ENCODE measurements around the gene CD79A.
A peak's percentile ranks its signal among the peaks of the same experiment; 100 is the strongest.

Gene CD79A

DNA sequence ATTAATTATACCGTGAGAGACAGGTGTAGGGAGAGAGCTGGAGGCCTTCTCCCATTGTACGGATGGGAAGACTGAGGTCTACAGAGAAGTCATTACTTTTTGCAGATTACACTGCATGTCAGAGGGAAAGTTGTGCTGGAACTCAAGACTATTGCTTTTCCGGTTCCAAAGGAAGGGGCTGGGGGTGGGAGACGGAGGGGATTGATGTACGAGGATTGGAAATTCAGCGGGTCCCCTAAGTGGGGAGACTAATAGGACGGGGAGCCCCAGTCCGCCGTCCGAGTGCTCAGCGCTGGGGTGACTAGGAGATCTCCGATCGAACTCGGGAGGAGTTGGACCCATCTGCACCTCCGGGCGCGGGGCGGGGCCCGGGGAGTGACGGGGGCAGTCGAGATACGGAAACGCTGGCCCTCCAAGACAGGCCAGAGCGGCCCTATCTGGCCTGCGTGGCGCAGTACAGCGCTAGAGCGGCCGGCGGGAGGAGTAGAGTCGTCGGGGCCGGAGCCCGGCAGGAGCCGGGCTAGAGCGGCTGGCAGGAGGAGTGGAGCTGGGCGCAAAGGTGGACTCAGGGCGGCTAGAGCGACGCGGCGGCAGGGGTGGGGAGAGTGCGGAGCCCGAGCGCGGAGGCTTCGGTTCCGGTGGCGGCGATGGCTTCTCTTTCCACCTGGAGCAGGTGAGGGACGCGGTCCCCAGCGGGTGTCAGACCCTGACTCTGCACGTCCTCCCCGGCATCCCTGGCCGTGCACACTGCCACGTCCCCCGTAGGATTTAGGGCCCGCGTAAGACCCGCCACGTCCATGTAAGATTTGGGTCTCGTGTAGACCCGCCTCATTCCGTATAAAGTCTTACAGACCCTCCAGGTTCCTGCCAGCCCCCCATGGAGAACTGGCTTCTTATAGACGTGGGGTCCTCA, 7.0 kb downstream of the CD79A start:
- Histone ChIP-seq H3K27ac (replicated peaks) (peak overlapping the region; percentile 85), H3K27me3 (ENCODE audit: insufficient read depth, poor library complexity, severe bottlenecking) (no peaks in the 10 kb centered on the region), H3K4me3 (replicated peaks; ENCODE audit: insufficient read depth, low read length) (peak overlapping the region; percentile 85)
- peak; percentile 2; the same call in 1 of the 2 replicates for TF ChIP-seq SPI1 (IDR thresholded peaks at IDR 0.05; ENCODE audit: borderline replicate concordance, low read depth)
- TF ChIP-seq POLR2AphosphoS5 (IDR thresholded peaks at IDR 0.05; ENCODE audit: low read depth), result peak; percentile 62
- TF ChIP-seq, protein P1, sequence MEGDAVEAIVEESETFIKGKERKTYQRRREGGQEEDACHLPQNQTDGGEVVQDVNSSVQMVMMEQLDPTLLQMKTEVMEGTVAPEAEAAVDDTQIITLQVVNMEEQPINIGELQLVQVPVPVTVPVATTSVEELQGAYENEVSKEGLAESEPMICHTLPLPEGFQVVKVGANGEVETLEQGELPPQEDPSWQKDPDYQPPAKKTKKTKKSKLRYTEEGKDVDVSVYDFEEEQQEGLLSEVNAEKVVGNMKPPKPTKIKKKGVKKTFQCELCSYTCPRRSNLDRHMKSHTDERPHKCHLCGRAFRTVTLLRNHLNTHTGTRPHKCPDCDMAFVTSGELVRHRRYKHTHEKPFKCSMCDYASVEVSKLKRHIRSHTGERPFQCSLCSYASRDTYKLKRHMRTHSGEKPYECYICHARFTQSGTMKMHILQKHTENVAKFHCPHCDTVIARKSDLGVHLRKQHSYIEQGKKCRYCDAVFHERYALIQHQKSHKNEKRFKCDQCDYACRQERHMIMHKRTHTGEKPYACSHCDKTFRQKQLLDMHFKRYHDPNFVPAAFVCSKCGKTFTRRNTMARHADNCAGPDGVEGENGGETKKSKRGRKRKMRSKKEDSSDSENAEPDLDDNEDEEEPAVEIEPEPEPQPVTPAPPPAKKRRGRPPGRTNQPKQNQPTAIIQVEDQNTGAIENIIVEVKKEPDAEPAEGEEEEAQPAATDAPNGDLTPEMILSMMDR (IDR thresholded peaks at IDR 0.05; ENCODE audit: insufficient read depth, low read length), result no peak
- no peak for TF ChIP-seq GABPA (IDR thresholded peaks at IDR 0.05; ENCODE audit: low read depth)
- TF ChIP-seq, protein P2, sequence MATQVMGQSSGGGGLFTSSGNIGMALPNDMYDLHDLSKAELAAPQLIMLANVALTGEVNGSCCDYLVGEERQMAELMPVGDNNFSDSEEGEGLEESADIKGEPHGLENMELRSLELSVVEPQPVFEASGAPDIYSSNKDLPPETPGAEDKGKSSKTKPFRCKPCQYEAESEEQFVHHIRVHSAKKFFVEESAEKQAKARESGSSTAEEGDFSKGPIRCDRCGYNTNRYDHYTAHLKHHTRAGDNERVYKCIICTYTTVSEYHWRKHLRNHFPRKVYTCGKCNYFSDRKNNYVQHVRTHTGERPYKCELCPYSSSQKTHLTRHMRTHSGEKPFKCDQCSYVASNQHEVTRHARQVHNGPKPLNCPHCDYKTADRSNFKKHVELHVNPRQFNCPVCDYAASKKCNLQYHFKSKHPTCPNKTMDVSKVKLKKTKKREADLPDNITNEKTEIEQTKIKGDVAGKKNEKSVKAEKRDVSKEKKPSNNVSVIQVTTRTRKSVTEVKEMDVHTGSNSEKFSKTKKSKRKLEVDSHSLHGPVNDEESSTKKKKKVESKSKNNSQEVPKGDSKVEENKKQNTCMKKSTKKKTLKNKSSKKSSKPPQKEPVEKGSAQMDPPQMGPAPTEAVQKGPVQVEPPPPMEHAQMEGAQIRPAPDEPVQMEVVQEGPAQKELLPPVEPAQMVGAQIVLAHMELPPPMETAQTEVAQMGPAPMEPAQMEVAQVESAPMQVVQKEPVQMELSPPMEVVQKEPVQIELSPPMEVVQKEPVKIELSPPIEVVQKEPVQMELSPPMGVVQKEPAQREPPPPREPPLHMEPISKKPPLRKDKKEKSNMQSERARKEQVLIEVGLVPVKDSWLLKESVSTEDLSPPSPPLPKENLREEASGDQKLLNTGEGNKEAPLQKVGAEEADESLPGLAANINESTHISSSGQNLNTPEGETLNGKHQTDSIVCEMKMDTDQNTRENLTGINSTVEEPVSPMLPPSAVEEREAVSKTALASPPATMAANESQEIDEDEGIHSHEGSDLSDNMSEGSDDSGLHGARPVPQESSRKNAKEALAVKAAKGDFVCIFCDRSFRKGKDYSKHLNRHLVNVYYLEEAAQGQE (IDR thresholded peaks at IDR 0.05; ENCODE audit: insufficient replicate concordance, low read depth), result peak; percentile 48
- peak; percentile 96 to 97 for DNase-seq (ENCODE audit: low read depth in 1 of 2, low spot score in 1 of 2)

DNA sequence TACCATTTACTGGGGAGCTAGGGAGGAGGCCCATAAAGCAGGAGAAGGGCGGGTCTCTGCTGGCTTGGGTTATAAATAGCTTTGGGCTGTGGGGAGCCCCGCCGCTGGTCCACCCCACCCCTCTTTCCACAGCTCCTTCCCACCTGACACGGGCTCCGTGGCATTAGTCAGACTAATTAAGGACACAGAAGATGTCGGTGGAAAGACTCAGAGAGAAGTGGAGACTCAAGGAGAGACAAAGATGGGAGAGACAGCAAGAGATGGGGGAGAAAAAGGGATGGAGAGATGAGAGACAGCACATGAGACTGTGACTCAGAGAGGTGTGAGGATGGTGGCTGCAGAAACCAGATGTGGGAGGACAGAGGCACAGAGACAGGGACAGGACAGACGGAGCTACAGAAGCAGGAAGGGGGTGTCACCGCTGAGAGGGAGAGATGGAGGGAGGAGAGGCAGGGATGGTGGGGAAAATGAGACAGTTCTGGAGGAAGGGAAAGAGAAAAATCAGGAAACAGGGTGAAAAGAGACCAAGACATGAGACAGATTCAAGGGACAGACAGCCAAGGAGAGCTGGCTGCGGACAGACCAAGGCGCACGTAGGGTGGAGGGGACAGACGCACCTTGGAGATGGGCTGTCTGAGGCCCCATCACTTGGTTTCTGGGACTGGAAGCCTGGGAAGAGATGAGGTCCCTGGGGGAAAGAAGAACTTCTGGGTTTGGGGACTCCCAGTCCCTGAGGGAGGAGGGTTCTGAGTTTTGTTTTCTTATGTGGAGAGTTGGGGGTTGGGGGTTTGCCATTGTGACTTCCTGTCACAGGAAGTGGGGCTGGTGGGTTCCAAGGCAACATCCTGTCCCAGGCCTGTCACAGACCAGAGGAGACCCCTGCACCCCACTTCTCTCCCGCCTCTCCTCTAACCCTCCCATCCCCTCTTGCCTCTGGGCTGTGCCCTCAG, 10.0 kb downstream of the CD79A start:
- H3K4me3 ChIP-seq (replicated peaks; ENCODE audit: insufficient read depth, low read length), result no peak overlapping the region
- no peak for TF ChIP-seq SPI1 (IDR thresholded peaks at IDR 0.05; ENCODE audit: borderline replicate concordance, low read depth)
- DNase-seq (ENCODE audit: low read depth in 1 of 2, low spot score in 1 of 2), result no peak
- no peak overlapping the region for H3K27ac ChIP-seq (replicated peaks)
- H3K27me3 ChIP-seq (ENCODE audit: insufficient read depth, poor library complexity, severe bottlenecking), result no peaks in the 10 kb centered on the region

DNA sequence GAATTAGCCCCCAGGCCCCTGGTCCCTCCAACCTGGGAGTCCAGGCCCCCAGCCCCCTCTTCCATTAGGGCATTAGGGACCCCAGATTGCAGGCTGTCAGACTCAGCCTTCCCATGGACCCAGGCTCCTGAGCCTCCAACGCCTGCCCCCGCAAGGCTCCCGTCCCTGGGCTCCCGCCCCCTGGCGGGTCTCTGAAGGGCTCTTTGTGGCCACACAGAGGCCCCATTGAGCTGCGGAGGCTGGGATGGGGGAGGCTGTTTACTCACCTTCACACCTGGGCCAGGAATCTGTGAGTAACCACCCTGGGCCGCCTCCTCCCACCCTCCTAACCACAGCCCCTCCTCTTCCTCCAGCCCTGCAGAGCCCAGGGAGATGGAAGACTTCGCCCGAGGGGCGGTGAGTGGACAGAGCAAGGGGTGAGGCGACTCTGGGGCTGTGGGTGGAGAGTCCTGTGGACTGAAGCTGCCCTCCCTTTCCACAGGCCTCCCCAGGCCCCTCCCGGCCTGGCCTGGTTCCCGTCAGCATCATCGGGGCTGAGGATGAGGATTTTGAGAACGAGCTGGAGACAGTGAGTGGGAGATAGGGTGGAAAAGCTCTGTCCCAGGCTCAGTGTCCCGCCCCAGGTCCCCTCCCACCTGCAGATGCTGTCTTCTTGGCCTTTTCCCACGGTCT, 10.8 kb downstream of the CD79A start:
- Histone ChIP-seq H3K4me3 (replicated peaks; ENCODE audit: insufficient read depth, low read length) (no peak overlapping the region), H3K27ac (replicated peaks) (no peak overlapping the region), H3K27me3 (ENCODE audit: insufficient read depth, poor library complexity, severe bottlenecking) (no peaks in the 10 kb centered on the region)
- TF ChIP-seq GABPA (IDR thresholded peaks at IDR 0.05; ENCODE audit: low read depth), result no peak
- TF ChIP-seq POLR2AphosphoS5 (IDR thresholded peaks at IDR 0.05; ENCODE audit: low read depth), result no peak
- TF ChIP-seq, protein P2 (IDR thresholded peaks at IDR 0.05; ENCODE audit: insufficient replicate concordance, low read depth), result no peak
- TF ChIP-seq, protein P1 (IDR thresholded peaks at IDR 0.05; ENCODE audit: insufficient read depth, low read length), result no peak
- TF ChIP-seq SPI1 (IDR thresholded peaks at IDR 0.05; ENCODE audit: borderline replicate concordance, low read depth), result no peak
- no peak for DNase-seq (ENCODE audit: low read depth in 1 of 2, low spot score in 1 of 2)

Measured in HL-60 (cell line).